T-cell (primary cell): ENCODE data around the gene TGOLN2. TPM values are rescaled to one million over a fixed set of nuclear protein-coding genes. Genes with fewer than 3 reads are reported as not detected.
"Not testable (repeated sequence)": the region's sequence is repeated elsewhere in the genome, so short reads cannot be mapped to it uniquely, and the experiment has no call there.

Experiments
- ATAC-seq, 4 experiments: fragments of 200-7000 bp in 3 of 4; fragments of 150-1000 bp in 1 of 4; cut with Tn5 transposase; replicated peaks in 1 of 4; 1 replicate in 3 of 4; 2 replicates in 1 of 4; pipeline ENCODE4 v1.10.0; 2021; ENCODE audit warnings: moderate library complexity in 3 of 4, mild to moderate bottlenecking in 2 of 4, moderate number of reproducible peaks in 1 of 4
- CTCF ChIA-PET, 2 donors: fragments of 300-600 bp; sonication (Branson Sonifier 250); formaldehyde crosslinking; loops; one replicate each; lab custom pipeline; 2022; ENCODE audit warnings: antibody characterized with exemption in 2 of 2; lab: Charles Lee
- POLR2A ChIA-PET, 2 donors: fragments of 300-600 bp; sonication (Branson Sonifier 250); formaldehyde crosslinking; loops; one replicate each; lab custom pipeline; 2022; ENCODE audit warnings: antibody characterized with exemption in 2 of 2; lab: Charles Lee
- DNase-seq, 35 experiments: peaks; one replicate each; pipeline versions ENCODE4 v3.0.0 to v3.0.0-alpha.2; 2013 to 2023
- H3K27ac ChIP-seq: one replicate; pipeline ENCODE4 v1.5.1; 2013; ENCODE audit warnings: low read length
- H3K27me3 ChIP-seq, 2 experiments: replicated peaks in 1 of 2; 1 replicate in 1 of 2; 2 replicates in 1 of 2; pipeline versions ENCODE4 v1.6.1 to v1.7.0; 2013; ENCODE audit warnings: low read length in 1 of 2, mixed read lengths in 1 of 2; ENCODE audit not compliant: control insufficient read depth in 2 of 2, insufficient read depth in 2 of 2; ENCODE audit errors: extremely low read depth in 1 of 2
- H3K36me3 ChIP-seq, 2 donors: 1 replicate in 1 of 2; 2 replicates in 1 of 2; pipeline versions ENCODE4 v1.6.1 to v1.7.0; 2013; ENCODE audit warnings: low read length in 1 of 2; ENCODE audit not compliant: control insufficient read depth in 2 of 2, insufficient read depth in 1 of 2; ENCODE audit errors: extremely low read depth in 1 of 2
- H3K4me1 ChIP-seq, 2 experiments: 1 replicate in 1 of 2; 2 replicates in 1 of 2; pipeline versions ENCODE4 v1.6.1 to v1.7.0; 2013; ENCODE audit warnings: low read length in 2 of 2, mixed read lengths in 1 of 2; ENCODE audit not compliant: insufficient read depth in 2 of 2, control insufficient read depth in 1 of 2; ENCODE audit errors: extremely low read depth in 1 of 2
- H3K4me3 ChIP-seq, 2 donors: 1 replicate in 1 of 2; 2 replicates in 1 of 2; pipeline versions ENCODE4 v1.5.1 to v1.7.0; 2013; ENCODE audit warnings: mild to moderate bottlenecking in 2 of 2, low read length in 1 of 2, moderate library complexity in 1 of 2; ENCODE audit not compliant: control insufficient read depth in 1 of 2; ENCODE audit errors: extremely low read depth in 1 of 2
- H3K9me3 ChIP-seq: 2 replicates; pipeline ENCODE4 v1.7.0; 2013
- H3K27ac Mint-ChIP-seq, 2 donors: one replicate each; pipeline ENCODE4 v1.8.0; 2020 to 2021; ENCODE audit warnings: mild to moderate bottlenecking in 2 of 2, mixed read lengths in 2 of 2
- H3K27me3 Mint-ChIP-seq, 2 donors: one replicate each; pipeline ENCODE4 v1.8.0; 2021 to 2022; ENCODE audit warnings: mixed read lengths in 2 of 2
- H3K36me3 Mint-ChIP-seq: one replicate; pipeline ENCODE4 v1.8.0; 2021; ENCODE audit warnings: mixed read lengths
- H3K4me1 Mint-ChIP-seq, 3 donors: one replicate each; pipeline ENCODE4 v1.8.0; 2020 to 2022; ENCODE audit warnings: mixed read lengths in 3 of 3, mild to moderate bottlenecking in 1 of 3
- H3K4me3 Mint-ChIP-seq, 3 donors: one replicate each; pipeline ENCODE4 v1.8.0; 2020 to 2022; ENCODE audit warnings: mild to moderate bottlenecking in 3 of 3, mixed read lengths in 3 of 3, moderate library complexity in 3 of 3
- H3K9me3 Mint-ChIP-seq, 3 donors: one replicate each; pipeline ENCODE4 v1.8.0; 2020 to 2022; ENCODE audit warnings: mixed read lengths in 3 of 3
- WGBS: methylation state at CpG from one replicate; pipeline ENCODE4 v1.1.5; 2013; ENCODE audit warnings: missing lambda C conversion rate; ENCODE audit not compliant: insufficient coverage; 5-methylcytosine and 5-hydroxymethylcytosine counted together
- total RNA-seq, 35 experiments: library from RNA in 6 of 35; stranded (reverse) in 6 of 35; fragments of 120-200 nt in 1 of 35; gene quantifications; one replicate each; pipeline versions ENCODE4 v1.2.1 to v1.2.4 and lab custom pipeline; 2013 to 2026

TGOLN2 gene
- total RNA-seq, 5 donors from 2014 or later (not counting 1 experiment from before 2014, with no cell fraction given): 142 to 175 (median 161) TPM

GRCh38 chr2:85330839-85331636 lies 3.2 kb upstream of the TGOLN2 start:
- H3K4me1 Mint-ChIP-seq: peaks cover 9 to 30% (median 13%) of the 10 kb centered on the region in 3 donors
- POLR2A ChIA-PET: no interaction called here
- DNase-seq: no peak
- Histone ChIP-seq H3K4me3 (no peak overlapping the region), H3K27me3 (no peaks in the 10 kb centered on the region), H3K4me1 (peaks cover 8 to 9% of the 10 kb centered on the region in 2 experiments), H3K27ac (no peak overlapping the region), H3K9me3 (no peaks in the 10 kb centered on the region), H3K36me3 (peaks cover 0 to 1% of the 10 kb centered on the region in 2 donors)
- no peaks in the 10 kb centered on the region for H3K27me3 Mint-ChIP-seq
- CTCF ChIA-PET: no interaction called here
- no peak for ATAC-seq
- H3K36me3 Mint-ChIP-seq: peaks cover 10% of the 10 kb centered on the region
- H3K27ac Mint-ChIP-seq: no peak overlapping the region
- 60% methylated on average over 1 of the region's 13 CpGs for WGBS
- H3K9me3 Mint-ChIP-seq: no peaks in the 10 kb centered on the region
- no peak overlapping the region for H3K4me3 Mint-ChIP-seq

GRCh38 chr2:85329701-85330100 lies 1.9 kb upstream of the TGOLN2 start:
- ATAC-seq, H3K36me3 ChIP-seq, DNase-seq, H3K27ac ChIP-seq, H3K4me3 ChIP-seq, H3K9me3 ChIP-seq, H3K9me3 Mint-ChIP-seq, H3K27me3 Mint-ChIP-seq, POLR2A ChIA-PET, H3K27me3 ChIP-seq, CTCF ChIA-PET: not testable (repeated sequence)
- WGBS: no CpG with 5 or more reads among the region's 3 CpGs
- peaks cover 22% of the 10 kb centered on the region for H3K36me3 Mint-ChIP-seq
- peak overlapping the region; percentile 10 to 94 (median 39) for H3K4me3 Mint-ChIP-seq
- H3K27ac Mint-ChIP-seq: peak overlapping the region in 1 of 2 donors; percentile 34
- H3K4me1 ChIP-seq: peaks cover 18 to 19% of the 10 kb centered on the region in 2 experiments
- peaks cover 16 to 43% (median 25%) of the 10 kb centered on the region in 3 donors for H3K4me1 Mint-ChIP-seq

GRCh38 chr2:85329181-85329651 lies 1.4 kb upstream of the TGOLN2 start:
- no peak for ATAC-seq
- Mint-ChIP-seq H3K4me1 (peaks cover 21 to 47% (median 30%) of the 10 kb centered on the region in 3 donors), H3K36me3 (peaks cover 26% of the 10 kb centered on the region), H3K4me3 (peak overlapping the region; percentile 10 to 99 (median 94)), H3K9me3 (no peaks in the 10 kb centered on the region), H3K27ac (peak overlapping the region in 1 of 2 donors; percentile 34), H3K27me3 (no peaks in the 10 kb centered on the region)
- H3K27ac ChIP-seq: no peak overlapping the region
- POLR2A ChIA-PET: no interaction called here
- H3K9me3 ChIP-seq: no peaks in the 10 kb centered on the region
- H3K4me1 ChIP-seq: peaks cover 23 to 24% of the 10 kb centered on the region in 2 experiments
- no peak overlapping the region for H3K4me3 ChIP-seq
- DNase-seq: no peak
- H3K36me3 ChIP-seq: peaks cover 3 to 12% of the 10 kb centered on the region in 2 donors
- no peaks in the 10 kb centered on the region for H3K27me3 ChIP-seq
- CTCF ChIA-PET: no interaction called here

- H3K4me1 Mint-ChIP-seq: peaks cover 40 to 67% (median 49%) of the 10 kb centered on the region in 3 donors
These were observed 498 bp downstream of the TGOLN2 start for GRCh38 chr2:85327160-85327821.

GRCh38 chr2:85326406-85327159 lies 1.2 kb downstream of the TGOLN2 start:
- POLR2A ChIA-PET: interaction anchor here (0.5 to 2.0 kb wide), 7 partner anchors 7 to 261 kb away, joined by 3 to 9 read pairs (median 4); partner anchors contain the start of genes ELMOD3 (in 2 of the 2) and RETSAT (in 2 of the 2)
- Histone ChIP-seq H3K9me3 (no peaks in the 10 kb centered on the region), H3K27me3 (no peaks in the 10 kb centered on the region), H3K27ac (peak overlapping the region; percentile 97), H3K36me3 (peaks cover 3 to 38% of the 10 kb centered on the region in 2 donors), H3K4me1 (peaks cover 43 to 48% of the 10 kb centered on the region in 2 experiments), H3K4me3 (peak overlapping the region; percentile 84 to 95)
- Mint-ChIP-seq H3K4me1 (peaks cover 48 to 74% (median 56%) of the 10 kb centered on the region in 3 donors), H3K4me3 (peak overlapping the region; percentile 94 to 99 (median 97)), H3K27me3 (no peaks in the 10 kb centered on the region), H3K36me3 (peaks cover 47% of the 10 kb centered on the region), H3K9me3 (no peaks in the 10 kb centered on the region), H3K27ac (peak overlapping the region; percentile 99 to 100)
- ATAC-seq: peak; percentile 18 to 31 (median 28)
- peak in 28 of 35 experiments; percentile 11 to 68 (median 34) for DNase-seq
- CTCF ChIA-PET: interaction anchor here (0.5 to 1.4 kb wide), 8 partner anchors 10 to 225 kb away, joined by 3 to 8 read pairs (median 4); partner anchors contain the start of gene ELMOD3 (in 1 of the 2)
- WGBS: 2% methylated on average over 23 of the region's 32 CpGs

More at GRCh38 chr2:85327160-85327821, 498 bp downstream of the TGOLN2 start:
- peak overlapping the region; percentile 99 to 100 for H3K27ac Mint-ChIP-seq
- Histone ChIP-seq H3K4me1 (peaks cover 36 to 42% of the 10 kb centered on the region in 2 experiments), H3K27me3 (no peaks in the 10 kb centered on the region), H3K9me3 (no peaks in the 10 kb centered on the region), H3K27ac (peak overlapping the region; percentile 97), H3K4me3 (peak overlapping the region; percentile 84 to 95), H3K36me3 (peaks cover 3 to 31% of the 10 kb centered on the region in 2 donors)
- peak overlapping the region; percentile 94 to 99 (median 97) for H3K4me3 Mint-ChIP-seq
- ATAC-seq (peak; percentile 41 to 50 (median 48)), DNase-seq (peak; percentile 46 to 74 (median 61))
- peaks cover 40% of the 10 kb centered on the region for H3K36me3 Mint-ChIP-seq
- no peaks in the 10 kb centered on the region for H3K9me3 Mint-ChIP-seq
- H3K27me3 Mint-ChIP-seq: no peaks in the 10 kb centered on the region
- WGBS: 1% methylated on average over 38 of the region's 41 CpGs
- ChIA-PET CTCF (interaction anchor here (0.5 to 1.4 kb wide), 12 partner anchors 11 to 803 kb away, joined by 3 to 9 read pairs (median 4); partner anchors contain the start of genes ELMOD3 (in 1 of the 2) and VAMP5 (in 1 of the 2)), POLR2A (interaction anchor here (0.5 to 2.0 kb wide), 11 partner anchors 8 to 870 kb away, joined by 3 to 16 read pairs (median 4); partner anchors contain the start of genes ELMOD3 (in 2 of the 2) and RETSAT (in 2 of the 2))
